Uterus (tissue), 4 donors: ENCODE measurements around the gene CD300H. TPM values are rescaled to one million over a fixed set of nuclear protein-coding genes. Genes with fewer than 3 reads are reported as not detected.
"Not testable (repeated sequence)": the region's sequence is repeated elsewhere in the genome, so short reads cannot be mapped to it uniquely, and the experiment has no call there.

Source experiments
- DNase-seq, 2 donors: peaks; one replicate each; pipeline ENCODE4 v3.0.0-alpha.2; 2019 to 2020
- H3K27ac ChIP-seq, 2 donors: fragments of 200-600 bp; sonication (generic); 1 replicate in 1 of 2; 2 replicates in 1 of 2; pipeline ENCODE4 v1.5.1; 2016 to 2018
- H3K27me3 ChIP-seq, 2 donors: fragments of 200-600 bp; sonication (generic); one replicate each; pipeline ENCODE4 v1.5.1; 2018 to 2019; ENCODE audit warnings: control low read depth in 1 of 2
- H3K36me3 ChIP-seq, 2 donors: fragments of 200-600 bp; sonication (generic); one replicate each; pipeline ENCODE4 v1.5.1; 2019; ENCODE audit warnings: control low read depth in 1 of 2
- H3K4me1 ChIP-seq, 2 donors: fragments of 200-600 bp; sonication (generic); one replicate each; pipeline ENCODE4 v1.5.1; 2018 to 2019; ENCODE audit warnings: control low read depth in 1 of 2
- H3K4me3 ChIP-seq, 2 donors: fragments of 200-600 bp; sonication (generic); 1 replicate in 1 of 2; 2 replicates in 1 of 2; pipeline ENCODE4 v1.5.1; 2018 to 2019; ENCODE audit warnings: mild to moderate bottlenecking in 1 of 2
- H3K9me3 ChIP-seq, 2 donors: fragments of 200-600 bp; sonication (generic); one replicate each; pipeline ENCODE4 v1.5.1; 2019; ENCODE audit warnings: control low read depth in 1 of 2
- CTCF ChIP-seq, 4 experiments: fragments of 200-600 bp in 2 of 4; fragments of 450-650 bp in 2 of 4; sonication (generic) in 2 of 4; IDR thresholded peaks; one replicate each; pipeline ENCODE4 v1.5.1; 2016 to 2019; ENCODE audit warnings: antibody characterized with exemption in 4 of 4, mild to moderate bottlenecking in 2 of 4, moderate library complexity in 1 of 4
- POLR2A ChIP-seq, 2 donors: fragments of 450-650 bp; IDR thresholded peaks; one replicate each; pipeline ENCODE4 v1.6.1; 2016; ENCODE audit warnings: antibody characterized with exemption in 2 of 2, mild to moderate bottlenecking in 1 of 2, moderate library complexity in 1 of 2
- intact Hi-C: fragments of 100-400 bp; cut with DNase I; formaldehyde crosslinking; loops from one replicate; pipeline ENCODE4 v1.15.1; 2023; ENCODE audit warnings: low total_unique reads
- total RNA-seq, 4 donors: library from RNA; depleted of rRNA in 3 of 4; stranded (reverse); fragments of >200 nt in 3 of 4; gene quantifications; one replicate each; pipeline versions ENCODE4 v1.1.0 to v1.2.4, GENCODE V29; 2014 to 2023
- donor health status: DM: yes; HTN: yes; CAD: no.

Gene CD300H
- total RNA-seq, 4 donors from 2014 or later, result not detected

GRCh38 chr17:74578979-74579378 lies 11.7 kb upstream of the CD300H start:
- intact Hi-C loops, result no loop called here
- Histone ChIP-seq H3K9me3 (no peaks in the 10 kb centered on the region), H3K27ac (no peak overlapping the region), H3K36me3 (no peaks in the 10 kb centered on the region), H3K27me3 (no peaks in the 10 kb centered on the region), H3K4me1 (no peaks in the 10 kb centered on the region), H3K4me3 (no peak overlapping the region)
- TF ChIP-seq CTCF (IDR thresholded peaks at IDR 0.05) (no peak), POLR2A (IDR thresholded peaks at IDR 0.05) (no peak)
- no peak for DNase-seq

- Histone ChIP-seq H3K36me3 (no peaks in the 10 kb centered on the region), H3K4me3 (no peak overlapping the region), H3K4me1 (no peaks in the 10 kb centered on the region), H3K27me3 (no peaks in the 10 kb centered on the region), H3K9me3 (no peaks in the 10 kb centered on the region), H3K27ac (no peak overlapping the region)
- DNase-seq, result no peak
- TF ChIP-seq POLR2A (IDR thresholded peaks at IDR 0.05) (no peak), CTCF (IDR thresholded peaks at IDR 0.05) (no peak)
- intact Hi-C loops, result no loop called here
Observed at GRCh38 chr17:74574489-74575142, 7.3 kb upstream of the CD300H start.

GRCh38 chr17:74573635-74574034 lies 6.3 kb upstream of the CD300H start:
- DNase-seq, H3K27me3 ChIP-seq, H3K4me1 ChIP-seq, intact Hi-C loops, H3K36me3 ChIP-seq, H3K27ac ChIP-seq, H3K4me3 ChIP-seq, H3K9me3 ChIP-seq: not testable (repeated sequence)

GRCh38 chr17:74573169-74573568 lies 5.9 kb upstream of the CD300H start:
- no peaks in the 10 kb centered on the region for H3K9me3 ChIP-seq
- H3K36me3 ChIP-seq, result no peaks in the 10 kb centered on the region
- H3K27me3 ChIP-seq, result no peaks in the 10 kb centered on the region
- H3K4me1 ChIP-seq, result no peaks in the 10 kb centered on the region
- no peak overlapping the region for H3K4me3 ChIP-seq
- intact Hi-C loops, result no loop called here
- DNase-seq, result no peak
- TF ChIP-seq CTCF (IDR thresholded peaks at IDR 0.05) (no peak), POLR2A (IDR thresholded peaks at IDR 0.05) (no peak)
- no peak overlapping the region for H3K27ac ChIP-seq

- DNase-seq, result no peak
- TF ChIP-seq POLR2A (IDR thresholded peaks at IDR 0.05), result no peak
- no peak for TF ChIP-seq CTCF (IDR thresholded peaks at IDR 0.05)
- no peaks in the 10 kb centered on the region for H3K36me3 ChIP-seq
- no peak overlapping the region for H3K4me3 ChIP-seq
- H3K4me1 ChIP-seq, result no peaks in the 10 kb centered on the region
- intact Hi-C loops, result no loop called here
- no peak overlapping the region for H3K27ac ChIP-seq
- H3K27me3 ChIP-seq, result no peaks in the 10 kb centered on the region
- H3K9me3 ChIP-seq, result no peaks in the 10 kb centered on the region
Observed at GRCh38 chr17:74571621-74572270, 4.4 kb upstream of the CD300H start.
